B cell (primary cell): ENCODE measurements around the gene PLEKHM3.

Experiments
- CTCF ChIP-seq: fragments of 200-600 bp; IDR thresholded peaks from one replicate; pipeline ENCODE4 v1.8.0; 2022; ENCODE audit warnings: antibody characterized with exemption, mild to moderate bottlenecking
- EZH2 ChIP-seq: IDR thresholded peaks from 2 replicates; pipeline ENCODE4 v1.6.1; 2012; ENCODE audit warnings: borderline replicate concordance, low read depth, mild to moderate bottlenecking, moderate library complexity, low read length; ENCODE audit not compliant: insufficient read depth, poor library complexity, severe bottlenecking

- TF ChIP-seq CTCF, result no peak
- TF ChIP-seq EZH2, result no peak
Observed at GRCh38 chr2:207887500-207887899, 137.8 kb downstream of the PLEKHM3 start.
